GM11168 (cell line): ENCODE results near the gene PROCA1.
"Not testable (repeated sequence)": the region's sequence is repeated elsewhere in the genome, so short reads cannot be mapped to it uniquely, and the experiment has no call there.

ENCODE experiments used
- in situ Hi-C: fragments of 300-500 bp; cut with MboI; formaldehyde crosslinking; loops from one replicate; pipeline ENCODE4 v1.12.0; 2022; ENCODE audit warnings: low sequenced_read_pairs; ENCODE audit not compliant: unreplicated experiment

The PROCA1 gene

GRCh38 chr17:28744104-28744971, 32.6 kb upstream of the PROCA1 start:
- in situ Hi-C loops, result no loop called here

- in situ Hi-C loops, result no loop called here
Measured at GRCh38 chr17:28743243-28744103, 31.8 kb upstream of the PROCA1 start, which contains the start of gene TRAF4. Gene TRAF4, plus strand, starts transcription at chr17:28744011. Its CDS starts 102 bp downstream, at chr17:28744113.

GRCh38 chr17:28741358-28742349, 30.0 kb upstream of the PROCA1 start:
- in situ Hi-C loops, result no loop called here

GRCh38 chr17:28740406-28741357, 29.0 kb upstream of the PROCA1 start:
- in situ Hi-C loops, result no loop called here

- in situ Hi-C loops, result no loop called here
Measured at GRCh38 chr17:28738680-28739384, 27.1 kb upstream of the PROCA1 start.

- in situ Hi-C loops, result no loop called here
Measured at GRCh38 chr17:28737770-28738679, 26.3 kb upstream of the PROCA1 start.

GRCh38 chr17:28737316-28737715, 25.6 kb upstream of the PROCA1 start:
- in situ Hi-C loops, result no loop called here

- in situ Hi-C loops, result not testable (repeated sequence)
Measured at GRCh38 chr17:28735913-28736769, 24.5 kb upstream of the PROCA1 start.

- in situ Hi-C loops, result no loop called here
Measured at GRCh38 chr17:28735242-28735722, 23.6 kb upstream of the PROCA1 start.

- in situ Hi-C loops, result no loop called here
Measured at GRCh38 chr17:28734712-28735241, 23.1 kb upstream of the PROCA1 start.

GRCh38 chr17:28733346-28733745, 21.7 kb upstream of the PROCA1 start:
- in situ Hi-C loops, result no loop called here

- in situ Hi-C loops, result no loop called here
Measured at GRCh38 chr17:28729950-28730330, 18.3 kb upstream of the PROCA1 start.

- in situ Hi-C loops, result no loop called here
Measured at GRCh38 chr17:28728364-28729200, 16.9 kb upstream of the PROCA1 start, which contains the start of gene NEK8. Gene NEK8, plus strand, starts transcription at chr17:28728788. Its CDS starts 26 bp downstream, at chr17:28728814.

GRCh38 chr17:28726627-28727491, 15.2 kb upstream of the PROCA1 start:
- in situ Hi-C loops, result no loop called here
